ENCODE results near the gene MMP11. TPM values are rescaled to one million over a fixed set of nuclear protein-coding genes. Genes with fewer than 3 reads are reported as not detected.

Gene MMP11
- total and polyA plus RNA-seq, 4 donors, result 4.3 to 7.7 (median 6.6) TPM

GRCh38 chr22:23779731-23780130 is 7.1 kb downstream of the MMP11 start:
- H3K4me3 ChIP-seq (ENCODE audit: low read depth, low read length), result no peak overlapping the region
- 91% methylated on average over 5 of the region's 5 CpGs for WGBS (ENCODE audit: insufficient coverage)
- no peaks in the 10 kb centered on the region for H3K9me3 ChIP-seq (ENCODE audit: control insufficient read depth, insufficient read depth, low read length)
- peaks cover 33% of the 10 kb centered on the region for H3K36me3 ChIP-seq (ENCODE audit: control insufficient read depth, insufficient read depth, low read length)
- H3K27me3 ChIP-seq (ENCODE audit: control insufficient read depth, insufficient read depth, low read length), result no peaks in the 10 kb centered on the region
- H3K4me1 ChIP-seq (ENCODE audit: control insufficient read depth, insufficient read depth, low read length), result peaks cover 28% of the 10 kb centered on the region
- no peak overlapping the region for H3K27ac ChIP-seq (ENCODE audit: low read depth, low read length)
- DNase-seq (ENCODE audit: low read depth in 4 of 6, low spot score in 6 of 6), result no peak

GRCh38 chr22:23780146-23780748 is 7.6 kb downstream of the MMP11 start:
- no peak for DNase-seq (ENCODE audit: low read depth in 4 of 6, low spot score in 6 of 6)
- H3K27ac ChIP-seq (ENCODE audit: low read depth, low read length), result no peak overlapping the region
- H3K4me3 ChIP-seq (ENCODE audit: low read depth, low read length), result no peak overlapping the region
- peaks cover 33% of the 10 kb centered on the region for H3K36me3 ChIP-seq (ENCODE audit: control insufficient read depth, insufficient read depth, low read length)
- peaks cover 23% of the 10 kb centered on the region for H3K4me1 ChIP-seq (ENCODE audit: control insufficient read depth, insufficient read depth, low read length)
- WGBS (ENCODE audit: insufficient coverage), result 90% methylated on average over 20 of the region's 20 CpGs
- H3K27me3 ChIP-seq (ENCODE audit: control insufficient read depth, insufficient read depth, low read length), result no peaks in the 10 kb centered on the region
- H3K9me3 ChIP-seq (ENCODE audit: control insufficient read depth, insufficient read depth, low read length), result no peaks in the 10 kb centered on the region

GRCh38 chr22:23781065-23781464 is 8.4 kb downstream of the MMP11 start:
- H3K4me3 ChIP-seq (ENCODE audit: low read depth, low read length), result no peak overlapping the region
- DNase-seq (ENCODE audit: low read depth in 4 of 6, low spot score in 6 of 6), result peak in 1 of 6 donors; percentile 72
- 31% methylated on average over 15 of the region's 15 CpGs for WGBS (ENCODE audit: insufficient coverage)
- no peak overlapping the region for H3K27ac ChIP-seq (ENCODE audit: low read depth, low read length)
- peaks cover 28% of the 10 kb centered on the region for H3K4me1 ChIP-seq (ENCODE audit: control insufficient read depth, insufficient read depth, low read length)
- H3K9me3 ChIP-seq (ENCODE audit: control insufficient read depth, insufficient read depth, low read length), result no peaks in the 10 kb centered on the region
- H3K36me3 ChIP-seq (ENCODE audit: control insufficient read depth, insufficient read depth, low read length), result peaks cover 33% of the 10 kb centered on the region
- no peaks in the 10 kb centered on the region for H3K27me3 ChIP-seq (ENCODE audit: control insufficient read depth, insufficient read depth, low read length)

GRCh38 chr22:23781511-23782183 is 9.0 kb downstream of the MMP11 start:
- no peaks in the 10 kb centered on the region for H3K27me3 ChIP-seq (ENCODE audit: control insufficient read depth, insufficient read depth, low read length)
- no peak overlapping the region for H3K4me3 ChIP-seq (ENCODE audit: low read depth, low read length)
- H3K36me3 ChIP-seq (ENCODE audit: control insufficient read depth, insufficient read depth, low read length), result peaks cover 33% of the 10 kb centered on the region
- no peaks in the 10 kb centered on the region for H3K9me3 ChIP-seq (ENCODE audit: control insufficient read depth, insufficient read depth, low read length)
- WGBS (ENCODE audit: insufficient coverage), result 77% methylated on average over 10 of the region's 14 CpGs
- no peak for DNase-seq (ENCODE audit: low read depth in 4 of 6, low spot score in 6 of 6)
- peaks cover 34% of the 10 kb centered on the region for H3K4me1 ChIP-seq (ENCODE audit: control insufficient read depth, insufficient read depth, low read length)
- H3K27ac ChIP-seq (ENCODE audit: low read depth, low read length), result no peak overlapping the region

- no peak for DNase-seq (ENCODE audit: low read depth in 4 of 6, low spot score in 6 of 6)
- Histone ChIP-seq H3K36me3 (ENCODE audit: control insufficient read depth, insufficient read depth, low read length) (peaks cover 33% of the 10 kb centered on the region), H3K4me1 (ENCODE audit: control insufficient read depth, insufficient read depth, low read length) (peaks cover 35% of the 10 kb centered on the region), H3K4me3 (ENCODE audit: low read depth, low read length) (no peak overlapping the region), H3K9me3 (ENCODE audit: control insufficient read depth, insufficient read depth, low read length) (no peaks in the 10 kb centered on the region), H3K27me3 (ENCODE audit: control insufficient read depth, insufficient read depth, low read length) (no peaks in the 10 kb centered on the region), H3K27ac (ENCODE audit: low read depth, low read length) (no peak overlapping the region)
- WGBS (ENCODE audit: insufficient coverage), result 89% methylated on average over 16 of the region's 16 CpGs
Observed at GRCh38 chr22:23782252-23782651, 9.6 kb downstream of the MMP11 start.

- peaks cover 35% of the 10 kb centered on the region for H3K4me1 ChIP-seq (ENCODE audit: control insufficient read depth, insufficient read depth, low read length)
- H3K4me3 ChIP-seq (ENCODE audit: low read depth, low read length), result no peak overlapping the region
- H3K27ac ChIP-seq (ENCODE audit: low read depth, low read length), result no peak overlapping the region
- H3K36me3 ChIP-seq (ENCODE audit: control insufficient read depth, insufficient read depth, low read length), result peaks cover 33% of the 10 kb centered on the region
- H3K27me3 ChIP-seq (ENCODE audit: control insufficient read depth, insufficient read depth, low read length), result no peaks in the 10 kb centered on the region
- no peaks in the 10 kb centered on the region for H3K9me3 ChIP-seq (ENCODE audit: control insufficient read depth, insufficient read depth, low read length)
- 85% methylated on average over 1 of the region's 1 CpG for whole genome bisulfite sequencing (ENCODE audit: insufficient coverage)
- no peak for DNase-seq (ENCODE audit: low read depth in 4 of 6, low spot score in 6 of 6)
Observed at GRCh38 chr22:23782703-23783102, 10.1 kb downstream of the MMP11 start.

- H3K27me3 ChIP-seq (ENCODE audit: control insufficient read depth, insufficient read depth, low read length), result no peaks in the 10 kb centered on the region
- no peak overlapping the region for H3K27ac ChIP-seq (ENCODE audit: low read depth, low read length)
- peaks cover 42% of the 10 kb centered on the region for H3K4me1 ChIP-seq (ENCODE audit: control insufficient read depth, insufficient read depth, low read length)
- DNase-seq (ENCODE audit: low read depth in 4 of 6, low spot score in 6 of 6), result no peak
- 88% methylated on average over 15 of the region's 15 CpGs for WGBS (ENCODE audit: insufficient coverage)
- H3K4me3 ChIP-seq (ENCODE audit: low read depth, low read length), result no peak overlapping the region
- peaks cover 33% of the 10 kb centered on the region for H3K36me3 ChIP-seq (ENCODE audit: control insufficient read depth, insufficient read depth, low read length)
- no peaks in the 10 kb centered on the region for H3K9me3 ChIP-seq (ENCODE audit: control insufficient read depth, insufficient read depth, low read length)
Observed at GRCh38 chr22:23783265-23784150, 10.9 kb downstream of the MMP11 start.

- Histone ChIP-seq H3K4me1 (ENCODE audit: control insufficient read depth, insufficient read depth, low read length) (peaks cover 50% of the 10 kb centered on the region), H3K27me3 (ENCODE audit: control insufficient read depth, insufficient read depth, low read length) (no peaks in the 10 kb centered on the region), H3K27ac (ENCODE audit: low read depth, low read length) (no peak overlapping the region), H3K4me3 (ENCODE audit: low read depth, low read length) (no peak overlapping the region), H3K36me3 (ENCODE audit: control insufficient read depth, insufficient read depth, low read length) (peaks cover 33% of the 10 kb centered on the region), H3K9me3 (ENCODE audit: control insufficient read depth, insufficient read depth, low read length) (no peaks in the 10 kb centered on the region)
- no peak for DNase-seq (ENCODE audit: low read depth in 4 of 6, low spot score in 6 of 6)
- 79% methylated on average over 3 of the region's 8 CpGs for WGBS (ENCODE audit: insufficient coverage)
Observed at GRCh38 chr22:23784215-23784732, 11.6 kb downstream of the MMP11 start.

GRCh38 chr22:23786261-23786710 is 13.6 kb downstream of the MMP11 start:
- peaks cover 48% of the 10 kb centered on the region for H3K4me1 ChIP-seq (ENCODE audit: control insufficient read depth, insufficient read depth, low read length)

More at GRCh38 chr22:23786261-23786710, 13.6 kb downstream of the MMP11 start:
- peak overlapping the region; percentile 93 for H3K27ac ChIP-seq (ENCODE audit: low read depth, low read length)
- peak overlapping the region; percentile 80 for H3K4me3 ChIP-seq (ENCODE audit: low read depth, low read length)
- peaks cover 18% of the 10 kb centered on the region for H3K36me3 ChIP-seq (ENCODE audit: control insufficient read depth, insufficient read depth, low read length)
- WGBS (ENCODE audit: insufficient coverage), result 46% methylated on average over 4 of the region's 9 CpGs
- no peaks in the 10 kb centered on the region for H3K27me3 ChIP-seq (ENCODE audit: control insufficient read depth, insufficient read depth, low read length)
- H3K9me3 ChIP-seq (ENCODE audit: control insufficient read depth, insufficient read depth, low read length), result no peaks in the 10 kb centered on the region
- no peak for DNase-seq (ENCODE audit: low read depth in 4 of 6, low spot score in 6 of 6)

All from spinal cord (tissue), 10 donors.